Measurements from ENCODE around the gene CIT.

The CIT gene

DNA sequence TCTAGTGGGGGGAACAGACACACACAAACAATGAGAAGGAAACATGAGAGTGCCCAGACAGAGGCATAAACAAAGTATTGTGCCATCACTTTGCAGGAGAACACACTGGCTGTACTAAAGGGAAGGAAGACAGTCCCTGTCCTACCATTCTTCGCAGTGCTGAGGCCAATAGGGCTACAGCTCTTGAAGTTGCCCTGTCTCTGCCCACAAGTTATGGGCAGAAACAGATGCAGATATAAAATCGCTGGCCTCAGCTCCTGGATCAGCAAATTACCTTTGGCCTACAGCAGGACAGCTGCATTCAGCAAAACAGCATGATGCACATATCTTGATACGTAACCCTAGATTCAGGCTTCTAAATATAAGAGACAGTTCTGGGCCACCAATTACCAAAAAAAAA lies 232.2 kb downstream of the CIT start:
- H4K20me1 ChIP-seq (ENCODE audit: insufficient read depth, low read length, poor library complexity, severe bottlenecking): no peaks in the 10 kb centered on the region
- no peaks in the 10 kb centered on the region for H3K4me1 ChIP-seq (ENCODE audit: insufficient read depth, low read length, poor library complexity, severe bottlenecking)
- H3K4me2 ChIP-seq (ENCODE audit: low read depth, low read length, poor library complexity, severe bottlenecking): no peak overlapping the region
- no peak overlapping the region for H3K9ac ChIP-seq (ENCODE audit: low read depth, low read length, poor library complexity, severe bottlenecking)
- no peaks in the 10 kb centered on the region for H3K9me3 ChIP-seq (ENCODE audit: insufficient read depth, low read depth, low read length)
- no peak overlapping the region for H3K4me3 ChIP-seq (ENCODE audit: low read length, poor library complexity, severe bottlenecking)
- H3K79me2 ChIP-seq (ENCODE audit: insufficient read depth, low read length): no peaks in the 10 kb centered on the region
- no peaks in the 10 kb centered on the region for H3K9me2 ChIP-seq (replicated peaks; ENCODE audit: low read depth, low read length)
- no peaks in the 10 kb centered on the region for H3F3A ChIP-seq (ENCODE audit: low read depth)
- H3K27me3 ChIP-seq (ENCODE audit: insufficient read depth, low read length, poor library complexity, severe bottlenecking): no peaks in the 10 kb centered on the region
- TF ChIP-seq EZH2phosphoT487 (IDR thresholded peaks at IDR 0.05; ENCODE audit: borderline replicate concordance): no peak
- TF ChIP-seq, protein P1, sequence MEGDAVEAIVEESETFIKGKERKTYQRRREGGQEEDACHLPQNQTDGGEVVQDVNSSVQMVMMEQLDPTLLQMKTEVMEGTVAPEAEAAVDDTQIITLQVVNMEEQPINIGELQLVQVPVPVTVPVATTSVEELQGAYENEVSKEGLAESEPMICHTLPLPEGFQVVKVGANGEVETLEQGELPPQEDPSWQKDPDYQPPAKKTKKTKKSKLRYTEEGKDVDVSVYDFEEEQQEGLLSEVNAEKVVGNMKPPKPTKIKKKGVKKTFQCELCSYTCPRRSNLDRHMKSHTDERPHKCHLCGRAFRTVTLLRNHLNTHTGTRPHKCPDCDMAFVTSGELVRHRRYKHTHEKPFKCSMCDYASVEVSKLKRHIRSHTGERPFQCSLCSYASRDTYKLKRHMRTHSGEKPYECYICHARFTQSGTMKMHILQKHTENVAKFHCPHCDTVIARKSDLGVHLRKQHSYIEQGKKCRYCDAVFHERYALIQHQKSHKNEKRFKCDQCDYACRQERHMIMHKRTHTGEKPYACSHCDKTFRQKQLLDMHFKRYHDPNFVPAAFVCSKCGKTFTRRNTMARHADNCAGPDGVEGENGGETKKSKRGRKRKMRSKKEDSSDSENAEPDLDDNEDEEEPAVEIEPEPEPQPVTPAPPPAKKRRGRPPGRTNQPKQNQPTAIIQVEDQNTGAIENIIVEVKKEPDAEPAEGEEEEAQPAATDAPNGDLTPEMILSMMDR (conservative IDR thresholded peaks at IDR 0.05; ENCODE audit: low read length): no peak
- no peak overlapping the region for H2AFZ ChIP-seq (ENCODE audit: low read length)
- H3K36me3 ChIP-seq (ENCODE audit: insufficient read depth, low read length): no peaks in the 10 kb centered on the region

DNA sequence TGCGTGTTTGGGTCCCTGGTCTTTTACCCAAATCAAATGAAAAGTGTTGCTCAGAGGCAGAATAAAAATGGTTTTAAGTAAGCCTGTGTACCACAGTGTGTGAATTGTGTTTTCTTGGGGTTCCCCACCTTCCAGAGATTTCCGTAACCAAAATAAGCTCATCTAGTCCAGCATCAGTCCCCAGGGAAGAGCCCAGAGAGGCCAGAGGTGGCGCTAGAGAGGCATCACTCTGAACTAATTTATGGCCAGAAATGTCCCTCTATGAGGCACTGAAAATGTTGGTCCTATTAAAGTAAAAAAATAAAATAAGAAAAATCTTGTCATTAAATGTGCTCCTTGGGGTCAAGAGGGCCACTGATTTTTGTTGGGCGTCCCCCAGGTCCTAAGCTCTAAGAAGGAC lies 234.1 kb downstream of the CIT start:
- H3K36me3 ChIP-seq (ENCODE audit: insufficient read depth, low read length): no peaks in the 10 kb centered on the region
- no peak overlapping the region for H2AFZ ChIP-seq (ENCODE audit: low read length)
- no peak overlapping the region for H3K9ac ChIP-seq (ENCODE audit: low read depth, low read length, poor library complexity, severe bottlenecking)
- H3K27me3 ChIP-seq (ENCODE audit: insufficient read depth, low read length, poor library complexity, severe bottlenecking): no peaks in the 10 kb centered on the region
- H3K9me2 ChIP-seq (replicated peaks; ENCODE audit: low read depth, low read length): no peaks in the 10 kb centered on the region
- no peaks in the 10 kb centered on the region for H3K79me2 ChIP-seq (ENCODE audit: insufficient read depth, low read length)
- H3F3A ChIP-seq (ENCODE audit: low read depth): no peaks in the 10 kb centered on the region
- H3K4me1 ChIP-seq (ENCODE audit: insufficient read depth, low read length, poor library complexity, severe bottlenecking): no peaks in the 10 kb centered on the region
- no peak overlapping the region for H3K4me3 ChIP-seq (ENCODE audit: low read length, poor library complexity, severe bottlenecking)
- TF ChIP-seq EZH2phosphoT487 (IDR thresholded peaks at IDR 0.05; ENCODE audit: borderline replicate concordance): no peak
- TF ChIP-seq, protein P1 (conservative IDR thresholded peaks at IDR 0.05; ENCODE audit: low read length): peak; percentile 66
- H3K4me2 ChIP-seq (ENCODE audit: low read depth, low read length, poor library complexity, severe bottlenecking): no peak overlapping the region
- H4K20me1 ChIP-seq (ENCODE audit: insufficient read depth, low read length, poor library complexity, severe bottlenecking): no peaks in the 10 kb centered on the region
- H3K9me3 ChIP-seq (ENCODE audit: insufficient read depth, low read depth, low read length): no peaks in the 10 kb centered on the region
